Mucosa of descending colon (tissue), 3 donors: ENCODE results near the gene ZNF236. TPM values are rescaled to one million over a fixed set of nuclear protein-coding genes. Genes with fewer than 3 reads are reported as not detected.

Source experiments
- ATAC-seq: fragments of 200-7000 bp; cut with Tn5 transposase; one replicate; pipeline ENCODE4 v1.9.1; 2020; ENCODE audit warnings: mild to moderate bottlenecking, moderate library complexity
- DNase-seq, 3 donors: peaks; one replicate each; pipeline ENCODE4 v3.0.0-alpha.2; 2020
- H3K36me3 ChIP-seq: fragments of 200-600 bp; one replicate; pipeline ENCODE4 v1.8.0; 2021; ENCODE audit warnings: low read depth, mild to moderate bottlenecking
- H3K4me1 ChIP-seq: fragments of 200-600 bp; one replicate; pipeline ENCODE4 v1.8.0; 2021; ENCODE audit warnings: low read depth, mild to moderate bottlenecking
- H3K4me3 ChIP-seq: fragments of 200-600 bp; one replicate; pipeline ENCODE4 v1.8.0; 2021; ENCODE audit warnings: mild to moderate bottlenecking
- H3K9me3 ChIP-seq: fragments of 200-600 bp; one replicate; pipeline ENCODE4 v1.8.0; 2021; ENCODE audit warnings: mild to moderate bottlenecking
- intact Hi-C, 2 donors: fragments of 100-400 bp; cut with DNase I in 1 of 2; cut with micrococcal nuclease in 1 of 2; formaldehyde crosslinking; loops; one replicate each; pipeline versions ENCODE4 v1.11.0 to v1.11.1; 2022; cut with DNase I, micrococcal nuclease
- total RNA-seq, 3 donors: library from RNA; stranded (reverse); fragmentation: NEBNext Ultra II Directional in 2 of 3; extraction: Animal tissue kit (Norgen Biotek cat#: 25700) in 2 of 3; gene quantifications; one replicate each; pipeline versions ENCODE4 v1.2.1 to v1.2.4, GENCODE V29; 2021 to 2023
- TF ChIP-seq, protein P1 (sequence below): fragments of 200-600 bp; IDR thresholded peaks from one replicate; pipeline ENCODE4 v1.8.0; 2022; ENCODE audit warnings: antibody characterized with exemption, mild to moderate bottlenecking
- donor health status: DM: no; HTN: no; CAD: no; lungs with moderate emphysema.
- donor health status: DM: no; HTN: no; CAD: no.
- donor health status: DM: no; HTN: yes; CAD: no.

Gene ZNF236
- total RNA-seq, 3 donors from 2014 or later: 14.8 to 27.9 (median 15.5) TPM

DNA sequence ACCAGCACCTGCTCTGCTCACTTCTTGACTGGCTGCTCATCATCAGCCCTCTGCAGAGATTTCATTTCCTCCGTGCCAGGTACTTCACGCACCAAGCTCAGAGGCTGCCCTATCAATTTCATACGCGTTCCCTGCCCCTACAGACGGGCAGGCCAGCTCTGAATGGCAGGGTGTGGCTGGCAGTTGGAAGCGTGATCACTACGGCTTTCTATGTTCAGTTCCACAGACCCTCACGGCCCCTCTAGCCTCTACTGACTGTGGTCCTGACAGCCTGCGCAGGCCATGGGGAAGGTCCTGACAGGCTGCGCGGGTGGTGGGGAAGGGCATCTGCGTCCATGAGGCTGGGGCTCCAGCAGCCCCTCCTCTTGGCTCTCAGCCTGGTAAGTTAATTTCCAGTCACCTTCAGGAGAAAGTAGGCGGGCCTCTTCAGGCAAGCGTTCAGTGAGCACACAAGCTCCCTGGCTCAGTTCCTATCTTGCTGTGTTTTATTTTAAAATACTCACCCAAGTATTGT is 154.8 kb downstream of the ZNF236 start:
- intact Hi-C loops: no loop called here
- H3K4me1 ChIP-seq: peaks cover 23% of the 10 kb centered on the region
- no peak overlapping the region for H3K4me3 ChIP-seq
- no peaks in the 10 kb centered on the region for H3K9me3 ChIP-seq
- H3K36me3 ChIP-seq: no peaks in the 10 kb centered on the region
- DNase-seq (peak; percentile 63 to 79 (median 78)), ATAC-seq (peak; percentile 78)
- TF ChIP-seq, protein P1, sequence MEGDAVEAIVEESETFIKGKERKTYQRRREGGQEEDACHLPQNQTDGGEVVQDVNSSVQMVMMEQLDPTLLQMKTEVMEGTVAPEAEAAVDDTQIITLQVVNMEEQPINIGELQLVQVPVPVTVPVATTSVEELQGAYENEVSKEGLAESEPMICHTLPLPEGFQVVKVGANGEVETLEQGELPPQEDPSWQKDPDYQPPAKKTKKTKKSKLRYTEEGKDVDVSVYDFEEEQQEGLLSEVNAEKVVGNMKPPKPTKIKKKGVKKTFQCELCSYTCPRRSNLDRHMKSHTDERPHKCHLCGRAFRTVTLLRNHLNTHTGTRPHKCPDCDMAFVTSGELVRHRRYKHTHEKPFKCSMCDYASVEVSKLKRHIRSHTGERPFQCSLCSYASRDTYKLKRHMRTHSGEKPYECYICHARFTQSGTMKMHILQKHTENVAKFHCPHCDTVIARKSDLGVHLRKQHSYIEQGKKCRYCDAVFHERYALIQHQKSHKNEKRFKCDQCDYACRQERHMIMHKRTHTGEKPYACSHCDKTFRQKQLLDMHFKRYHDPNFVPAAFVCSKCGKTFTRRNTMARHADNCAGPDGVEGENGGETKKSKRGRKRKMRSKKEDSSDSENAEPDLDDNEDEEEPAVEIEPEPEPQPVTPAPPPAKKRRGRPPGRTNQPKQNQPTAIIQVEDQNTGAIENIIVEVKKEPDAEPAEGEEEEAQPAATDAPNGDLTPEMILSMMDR: no peak

DNA sequence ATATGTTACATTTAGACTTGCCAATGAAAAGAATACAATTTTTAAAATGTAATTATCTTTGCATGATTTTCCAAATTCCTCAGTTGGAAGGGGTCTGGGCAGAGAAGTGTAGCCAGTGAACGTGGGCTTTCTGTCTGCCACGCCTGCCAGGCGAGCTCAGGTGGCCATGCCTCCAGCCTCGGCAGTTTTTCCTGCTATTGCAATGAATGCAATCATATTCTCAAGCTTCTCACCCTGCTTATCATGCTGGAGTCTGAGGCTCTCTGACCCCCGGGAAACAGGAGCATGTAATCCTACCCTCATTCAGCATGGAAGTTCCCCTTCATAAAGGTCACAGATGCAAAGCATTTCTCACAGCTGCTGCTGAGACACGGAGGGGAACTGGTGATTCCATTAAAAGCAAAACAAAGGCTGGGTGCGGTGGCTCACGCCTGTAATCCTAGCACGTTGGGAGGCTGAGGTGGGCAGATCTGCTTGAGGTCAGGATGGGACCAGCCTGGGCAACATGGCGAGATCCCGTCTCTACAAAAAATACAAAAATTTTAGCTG is 155.4 kb downstream of the ZNF236 start:
- H3K36me3 ChIP-seq: no peaks in the 10 kb centered on the region
- intact Hi-C loops: no loop called here
- TF ChIP-seq, protein P1: no peak
- H3K4me1 ChIP-seq: peaks cover 28% of the 10 kb centered on the region
- ATAC-seq (peak; percentile 4), DNase-seq (no peak)
- no peak overlapping the region for H3K4me3 ChIP-seq
- no peaks in the 10 kb centered on the region for H3K9me3 ChIP-seq

DNA sequence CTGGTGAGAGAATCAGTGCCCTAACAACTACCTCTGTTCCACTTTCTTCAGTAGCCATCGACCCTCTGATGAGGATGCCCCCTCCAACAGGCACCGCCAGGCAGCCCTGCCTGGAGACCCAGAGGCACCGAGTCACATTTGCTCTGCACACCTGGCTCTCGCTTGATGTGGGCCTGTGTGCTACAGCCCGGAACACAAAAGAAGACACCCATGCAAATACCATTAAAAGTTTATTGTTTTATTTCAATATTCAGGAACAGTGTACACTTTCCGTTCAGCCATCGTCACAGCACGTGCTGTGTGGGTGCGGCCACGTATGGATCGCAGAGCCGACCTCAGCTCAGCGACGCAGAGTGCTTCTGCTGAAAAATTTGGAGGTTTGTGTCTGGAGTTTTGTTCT is 156.3 kb downstream of the ZNF236 start:
- no peaks in the 10 kb centered on the region for H3K9me3 ChIP-seq
- TF ChIP-seq, protein P1: no peak
- ATAC-seq (peak; percentile 55), DNase-seq (peak; percentile 70 to 80 (median 76))
- intact Hi-C loops: no loop called here
- no peaks in the 10 kb centered on the region for H3K36me3 ChIP-seq
- peaks cover 28% of the 10 kb centered on the region for H3K4me1 ChIP-seq
- H3K4me3 ChIP-seq: no peak overlapping the region

DNA sequence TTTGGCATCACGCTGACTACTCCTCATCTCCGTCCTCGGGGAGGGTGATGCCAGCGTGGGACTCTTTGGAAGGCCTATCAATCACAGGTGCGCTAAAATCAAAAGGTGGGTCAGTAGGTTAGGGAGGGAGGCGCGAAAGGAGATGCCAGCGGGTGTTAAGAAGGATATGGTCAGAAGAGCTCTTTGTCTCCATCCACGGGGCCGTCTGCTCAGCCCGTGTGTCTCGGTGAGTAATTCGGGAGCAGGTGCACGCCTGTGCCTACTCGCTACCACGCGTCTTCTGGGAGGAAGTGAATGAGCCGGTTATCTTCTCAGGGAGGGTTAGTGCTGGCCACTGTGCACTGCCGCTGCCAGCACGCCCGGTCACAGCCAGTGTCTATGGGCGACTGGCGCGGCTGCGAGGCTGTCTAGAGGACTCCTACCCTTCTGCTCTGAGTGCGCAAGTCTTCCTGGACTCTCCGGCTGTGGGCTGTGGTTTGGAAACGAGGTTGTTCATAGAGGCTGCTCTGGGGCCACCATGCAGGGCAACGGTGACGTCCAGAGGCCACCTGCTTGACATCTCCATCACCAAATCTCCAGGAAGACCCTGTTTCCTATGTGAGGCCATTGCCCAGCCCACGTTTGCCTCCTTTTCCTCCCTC is 156.9 kb downstream of the ZNF236 start:
- ATAC-seq: no peak
- Histone ChIP-seq H3K4me1 (peaks cover 28% of the 10 kb centered on the region), H3K4me3 (no peak overlapping the region), H3K9me3 (no peaks in the 10 kb centered on the region), H3K36me3 (no peaks in the 10 kb centered on the region)
- TF ChIP-seq, protein P1: no peak
- peak in 1 of 3 donors; percentile 49 for DNase-seq
- intact Hi-C loops: no loop called here

DNA sequence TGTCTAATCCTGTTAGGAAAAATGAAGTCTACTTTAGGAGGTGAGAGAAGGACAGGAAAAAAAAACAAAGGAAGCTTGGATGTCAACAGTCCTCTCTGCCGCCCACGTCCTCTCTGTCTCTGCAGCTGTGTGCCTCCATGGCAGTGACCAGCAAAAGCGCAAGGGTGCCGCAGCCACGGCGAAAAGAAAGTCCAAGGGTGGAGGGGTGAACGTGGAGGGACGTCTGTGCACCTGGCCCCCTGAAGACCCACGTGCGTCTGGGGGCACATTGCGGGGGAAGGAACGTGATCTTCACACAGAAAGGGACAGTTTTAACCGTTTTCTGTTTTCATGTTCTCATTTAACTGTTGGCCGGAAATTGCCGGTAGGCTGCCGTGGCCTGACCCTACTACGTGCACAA is 157.5 kb downstream of the ZNF236 start:
- peaks cover 28% of the 10 kb centered on the region for H3K4me1 ChIP-seq
- H3K36me3 ChIP-seq: no peaks in the 10 kb centered on the region
- H3K4me3 ChIP-seq: no peak overlapping the region
- TF ChIP-seq, protein P1: no peak
- H3K9me3 ChIP-seq: no peaks in the 10 kb centered on the region
- ATAC-seq (no peak), DNase-seq (no peak)
- intact Hi-C loops: loop anchor here (5.0 to 10.0 kb wide), 2 partner anchors 55 to 58 kb away; no protein-coding TSS in a partner anchor
